ENCODE data around the gene MYO1B. TPM values are rescaled to one million over a fixed set of nuclear protein-coding genes. Genes with fewer than 3 reads are reported as not detected.

The MYO1B gene
- total RNA-seq, 1 donor from 2014 or later: 81.0 TPM

- H3K27me3 Mint-ChIP-seq (ENCODE audit: unreplicated experiment): peaks cover 3% of the 10 kb centered on the region
- no peak for DNase-seq (ENCODE audit: low spot score)
- no peak overlapping the region for H3K4me3 Mint-ChIP-seq (ENCODE audit: unreplicated experiment)
- no peak for TF ChIP-seq CTCF (IDR thresholded peaks at IDR 0.05; ENCODE audit: unreplicated experiment)
- no peak overlapping the region for H3K27ac Mint-ChIP-seq (ENCODE audit: unreplicated experiment)
- no peaks in the 10 kb centered on the region for H3K9me3 Mint-ChIP-seq (ENCODE audit: unreplicated experiment)
- H3K4me1 Mint-ChIP-seq (ENCODE audit: unreplicated experiment): peaks cover 20% of the 10 kb centered on the region
- H3K36me3 Mint-ChIP-seq (ENCODE audit: low read depth, unreplicated experiment): peaks cover 33% of the 10 kb centered on the region
Observed at GRCh38 chr2:191345788-191346187, 100.6 kb downstream of the MYO1B start.

- Mint-ChIP-seq H3K9me3 (ENCODE audit: unreplicated experiment) (no peaks in the 10 kb centered on the region), H3K4me3 (ENCODE audit: unreplicated experiment) (no peak overlapping the region), H3K4me1 (ENCODE audit: unreplicated experiment) (peaks cover 15% of the 10 kb centered on the region), H3K27ac (ENCODE audit: unreplicated experiment) (no peak overlapping the region), H3K36me3 (ENCODE audit: low read depth, unreplicated experiment) (peaks cover 28% of the 10 kb centered on the region), H3K27me3 (ENCODE audit: unreplicated experiment) (peaks cover 4% of the 10 kb centered on the region)
- DNase-seq (ENCODE audit: low spot score): no peak
- TF ChIP-seq CTCF (IDR thresholded peaks at IDR 0.05; ENCODE audit: unreplicated experiment): no peak
Observed at GRCh38 chr2:191347154-191347553, 102.0 kb downstream of the MYO1B start.

- H3K9me3 Mint-ChIP-seq (ENCODE audit: unreplicated experiment): no peaks in the 10 kb centered on the region
- no peak overlapping the region for H3K27ac Mint-ChIP-seq (ENCODE audit: unreplicated experiment)
- peaks cover 3% of the 10 kb centered on the region for H3K27me3 Mint-ChIP-seq (ENCODE audit: unreplicated experiment)
- no peak overlapping the region for H3K4me3 Mint-ChIP-seq (ENCODE audit: unreplicated experiment)
- peaks cover 14% of the 10 kb centered on the region for H3K4me1 Mint-ChIP-seq (ENCODE audit: unreplicated experiment)
- DNase-seq (ENCODE audit: low spot score): no peak
- no peak for TF ChIP-seq CTCF (IDR thresholded peaks at IDR 0.05; ENCODE audit: unreplicated experiment)
- H3K36me3 Mint-ChIP-seq (ENCODE audit: low read depth, unreplicated experiment): peaks cover 26% of the 10 kb centered on the region
Observed at GRCh38 chr2:191347881-191348280, 102.7 kb downstream of the MYO1B start.

GRCh38 chr2:191349990-191350389 is 104.8 kb downstream of the MYO1B start:
- H3K27me3 Mint-ChIP-seq (ENCODE audit: unreplicated experiment): peaks cover 5% of the 10 kb centered on the region
- no peak overlapping the region for H3K27ac Mint-ChIP-seq (ENCODE audit: unreplicated experiment)
- H3K4me3 Mint-ChIP-seq (ENCODE audit: unreplicated experiment): no peak overlapping the region
- no peaks in the 10 kb centered on the region for H3K9me3 Mint-ChIP-seq (ENCODE audit: unreplicated experiment)
- peaks cover 20% of the 10 kb centered on the region for H3K36me3 Mint-ChIP-seq (ENCODE audit: low read depth, unreplicated experiment)
- no peak for TF ChIP-seq CTCF (IDR thresholded peaks at IDR 0.05; ENCODE audit: unreplicated experiment)
- no peak for DNase-seq (ENCODE audit: low spot score)
- peaks cover 20% of the 10 kb centered on the region for H3K4me1 Mint-ChIP-seq (ENCODE audit: unreplicated experiment)

GRCh38 chr2:191350826-191351225 is 105.6 kb downstream of the MYO1B start:
- H3K36me3 Mint-ChIP-seq (ENCODE audit: low read depth, unreplicated experiment): peaks cover 28% of the 10 kb centered on the region
- H3K27me3 Mint-ChIP-seq (ENCODE audit: unreplicated experiment): peaks cover 6% of the 10 kb centered on the region
- no peak for DNase-seq (ENCODE audit: low spot score)
- H3K27ac Mint-ChIP-seq (ENCODE audit: unreplicated experiment): no peak overlapping the region
- TF ChIP-seq CTCF (IDR thresholded peaks at IDR 0.05; ENCODE audit: unreplicated experiment): no peak
- no peaks in the 10 kb centered on the region for H3K9me3 Mint-ChIP-seq (ENCODE audit: unreplicated experiment)
- H3K4me3 Mint-ChIP-seq (ENCODE audit: unreplicated experiment): no peak overlapping the region
- H3K4me1 Mint-ChIP-seq (ENCODE audit: unreplicated experiment): peaks cover 29% of the 10 kb centered on the region
